ENCODE data around the gene ESPNL.

The ESPNL gene

DNA sequence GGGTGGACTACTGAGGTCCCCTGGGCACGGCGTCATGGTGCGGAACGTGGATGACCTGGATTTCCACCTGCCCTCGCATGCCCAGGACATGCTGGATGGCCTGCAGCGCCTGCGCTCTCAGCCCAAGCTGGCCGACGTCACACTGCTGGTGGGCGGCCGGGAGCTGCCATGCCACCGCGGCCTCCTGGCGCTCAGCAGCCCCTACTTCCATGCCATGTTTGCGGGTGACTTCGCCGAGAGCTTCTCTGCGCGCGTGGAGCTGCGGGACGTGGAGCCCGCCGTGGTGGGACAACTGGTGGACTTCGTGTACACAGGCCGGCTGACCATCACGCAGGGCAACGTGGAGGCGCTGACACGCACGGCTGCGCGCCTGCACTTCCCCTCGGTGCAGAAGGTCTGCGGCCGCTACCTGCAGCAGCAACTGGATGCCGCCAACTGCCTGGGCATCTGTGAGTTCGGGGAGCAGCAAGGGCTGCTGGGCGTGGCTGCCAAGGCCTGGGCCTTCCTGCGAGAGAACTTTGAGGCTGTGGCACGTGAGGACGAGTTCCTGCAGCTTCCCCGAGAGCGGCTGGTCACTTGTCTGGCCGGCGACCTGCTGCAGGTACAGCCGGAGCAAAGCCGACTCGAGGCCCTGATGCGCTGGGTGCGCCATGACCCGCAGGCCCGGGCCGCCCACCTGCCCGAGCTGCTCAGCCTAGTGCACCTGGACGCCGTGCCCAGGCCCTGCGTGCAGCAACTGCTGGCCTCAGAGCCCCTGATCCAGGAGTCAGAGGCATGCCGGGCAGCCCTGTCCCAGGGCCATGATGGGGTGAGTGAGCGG lies 40.8 kb downstream of the ESPNL start:
- DNase-seq (ENCODE audit: low spot score), result no peak

- no peak for DNase-seq (ENCODE audit: low spot score)
Observed at GRCh38 chr2:238141541-238142318, 41.6 kb downstream of the ESPNL start.

GRCh38 chr2:238142382-238143205 lies 42.5 kb downstream of the ESPNL start:
- no peak for DNase-seq (ENCODE audit: low spot score)

GRCh38 chr2:238143239-238143951 lies 43.3 kb downstream of the ESPNL start:
- DNase-seq (ENCODE audit: low spot score), result no peak

- DNase-seq (ENCODE audit: low spot score), result no peak
Observed at GRCh38 chr2:238144262-238144661, 44.1 kb downstream of the ESPNL start.

DNA sequence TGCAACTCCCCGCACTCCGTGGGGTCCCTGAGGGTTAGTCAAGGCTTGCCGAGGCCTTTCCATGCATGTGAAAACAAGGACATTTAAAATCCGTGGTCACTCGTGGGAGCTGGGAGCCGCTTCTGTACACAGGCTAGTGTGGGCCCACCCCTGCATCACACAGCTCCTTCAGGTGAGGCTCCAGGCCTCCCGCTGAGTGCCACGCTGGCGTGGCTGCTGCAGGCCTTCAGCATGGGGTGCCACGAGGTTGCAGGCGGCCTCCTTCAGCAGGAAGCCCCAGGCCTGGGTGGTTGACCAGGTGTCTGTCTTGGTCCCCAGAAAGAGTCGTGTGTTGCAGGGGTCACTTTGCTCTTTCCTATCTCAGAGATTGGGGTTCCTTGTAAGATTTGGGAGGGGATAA lies 44.9 kb downstream of the ESPNL start:
- no peak for DNase-seq (ENCODE audit: low spot score)

GRCh38 chr2:238145851-238146250 lies 45.7 kb downstream of the ESPNL start:
- no peak for DNase-seq (ENCODE audit: low spot score)

DNA sequence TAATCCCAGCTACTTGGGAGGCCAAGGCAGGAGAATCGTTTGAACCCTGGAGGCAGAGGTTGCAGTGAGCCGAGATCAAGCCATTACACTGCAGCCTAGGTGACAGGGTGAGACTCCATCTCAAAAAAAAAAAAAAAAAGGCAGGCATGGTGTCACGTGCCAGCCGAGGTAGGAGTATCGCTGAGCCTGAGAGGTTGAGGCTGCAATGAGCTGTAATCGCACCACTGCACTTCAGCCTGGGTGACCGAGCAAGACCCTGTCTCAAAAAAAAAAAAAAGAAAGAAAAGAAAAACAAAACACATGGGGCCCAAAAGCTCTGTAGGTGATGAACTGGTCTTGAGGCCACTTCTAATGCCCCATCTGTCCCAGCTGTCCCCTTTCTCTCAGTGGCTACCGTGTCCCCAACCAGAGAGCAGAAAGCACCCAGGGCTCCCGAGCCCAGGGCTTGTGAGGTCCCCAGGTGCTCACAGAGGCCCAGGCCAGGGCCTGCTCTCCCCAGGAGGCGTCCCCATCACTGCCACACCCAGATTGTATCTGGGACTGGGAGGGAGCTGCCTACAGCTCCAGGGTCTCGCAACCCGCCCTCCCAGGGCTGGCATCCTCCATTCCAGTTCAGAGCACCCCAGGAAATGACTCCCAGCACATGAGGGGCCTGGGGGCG lies 46.9 kb downstream of the ESPNL start:
- DNase-seq (ENCODE audit: low spot score), result no peak

GRCh38 chr2:238148981-238149380 lies 48.8 kb downstream of the ESPNL start:
- no peak for DNase-seq (ENCODE audit: low spot score)

- no peak for DNase-seq (ENCODE audit: low spot score)
Observed at GRCh38 chr2:238149841-238150572, 49.9 kb downstream of the ESPNL start.

DNA sequence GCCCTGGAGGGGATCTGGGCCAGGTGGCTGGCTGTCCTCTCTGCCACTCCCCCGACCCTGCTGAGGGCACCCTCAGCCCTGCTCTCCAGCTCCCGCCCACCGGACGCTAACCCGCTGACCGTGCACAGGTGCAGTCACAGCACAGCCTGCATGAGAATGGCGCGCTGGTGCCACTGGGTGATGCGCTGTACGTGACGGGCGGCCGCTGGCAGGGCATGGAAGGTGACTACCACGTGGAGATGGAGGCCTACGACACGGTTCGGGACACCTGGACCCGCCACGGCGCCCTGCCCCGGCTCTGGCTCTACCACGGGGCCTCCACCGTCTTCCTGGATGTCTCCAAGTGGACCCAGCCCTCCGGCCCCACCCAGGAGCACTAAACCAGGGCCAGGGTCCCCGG lies 50.5 kb downstream of the ESPNL start:
- DNase-seq (ENCODE audit: low spot score), result no peak

GRCh38 chr2:238151205-238151604 lies 51.1 kb downstream of the ESPNL start:
- no peak for DNase-seq (ENCODE audit: low spot score)

GRCh38 chr2:238151628-238152235 lies 51.6 kb downstream of the ESPNL start:
- DNase-seq (ENCODE audit: low spot score), result no peak

DNA sequence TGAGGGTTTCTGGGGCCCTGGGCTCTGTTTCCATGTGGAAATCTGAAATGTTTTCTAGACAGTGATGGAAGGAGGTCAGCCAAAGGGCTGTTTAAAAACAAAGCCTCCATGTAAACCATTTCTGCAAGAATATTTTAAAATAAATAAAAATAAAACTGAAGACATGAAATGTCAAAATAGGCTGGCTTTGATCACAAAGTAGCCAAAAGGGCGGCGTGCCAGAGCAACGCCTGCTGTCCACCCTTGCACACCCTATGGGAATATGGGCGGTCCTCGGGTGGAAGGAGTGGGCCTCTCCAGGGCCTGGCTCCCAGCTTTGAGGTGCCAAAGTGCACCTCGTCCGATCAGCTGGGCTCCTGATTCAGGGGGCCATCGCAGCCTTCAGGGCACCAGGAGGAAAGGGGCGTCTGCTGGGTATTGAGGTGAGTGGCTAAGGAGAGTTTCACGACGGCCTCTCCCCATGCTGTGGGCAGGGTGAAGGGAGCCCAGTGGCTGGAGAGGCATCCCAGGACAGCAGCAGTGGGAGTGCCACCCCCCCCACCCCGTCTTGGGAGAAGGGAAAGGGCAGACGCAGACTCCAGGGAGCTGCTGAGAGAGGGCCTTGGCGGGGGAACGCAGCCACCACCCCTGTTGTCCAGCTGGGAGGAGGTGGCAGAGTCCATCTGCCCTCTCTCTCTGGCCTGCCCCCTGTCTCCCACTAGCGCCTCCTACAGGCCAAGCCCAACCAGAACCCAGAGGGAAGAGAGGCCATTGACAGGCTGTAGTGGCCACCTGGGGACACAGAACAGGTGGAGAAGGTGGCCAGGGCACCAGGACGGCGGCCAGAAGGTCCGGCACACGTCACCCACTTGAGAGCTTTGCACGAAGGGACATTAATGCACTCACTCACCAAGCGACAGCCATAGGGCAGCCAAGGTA lies 52.9 kb downstream of the ESPNL start:
- DNase-seq (ENCODE audit: low spot score), result no peak

DNA sequence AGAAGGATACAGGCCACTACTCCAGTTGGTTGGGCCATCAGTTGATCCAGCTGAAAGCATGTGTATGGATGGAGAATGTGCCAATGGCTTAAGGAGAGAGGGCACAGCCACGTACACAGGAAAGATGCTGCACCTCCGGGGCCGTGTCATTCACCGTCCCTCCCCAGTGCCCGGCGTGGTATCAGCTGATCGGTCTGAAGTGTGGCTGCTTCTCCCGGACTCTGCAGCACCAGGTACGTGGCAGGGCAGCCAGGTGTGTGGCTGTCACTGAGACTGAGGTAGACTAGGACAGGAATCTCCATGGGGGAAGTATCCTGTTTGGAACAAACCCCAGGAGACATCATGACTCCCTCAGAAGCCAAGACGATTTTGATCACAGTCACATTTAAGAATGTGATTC lies 54.4 kb downstream of the ESPNL start:
- DNase-seq (ENCODE audit: low spot score), result no peak

GRCh38 chr2:238155051-238155760 lies 55.1 kb downstream of the ESPNL start:
- DNase-seq (ENCODE audit: low spot score), result no peak

DNA sequence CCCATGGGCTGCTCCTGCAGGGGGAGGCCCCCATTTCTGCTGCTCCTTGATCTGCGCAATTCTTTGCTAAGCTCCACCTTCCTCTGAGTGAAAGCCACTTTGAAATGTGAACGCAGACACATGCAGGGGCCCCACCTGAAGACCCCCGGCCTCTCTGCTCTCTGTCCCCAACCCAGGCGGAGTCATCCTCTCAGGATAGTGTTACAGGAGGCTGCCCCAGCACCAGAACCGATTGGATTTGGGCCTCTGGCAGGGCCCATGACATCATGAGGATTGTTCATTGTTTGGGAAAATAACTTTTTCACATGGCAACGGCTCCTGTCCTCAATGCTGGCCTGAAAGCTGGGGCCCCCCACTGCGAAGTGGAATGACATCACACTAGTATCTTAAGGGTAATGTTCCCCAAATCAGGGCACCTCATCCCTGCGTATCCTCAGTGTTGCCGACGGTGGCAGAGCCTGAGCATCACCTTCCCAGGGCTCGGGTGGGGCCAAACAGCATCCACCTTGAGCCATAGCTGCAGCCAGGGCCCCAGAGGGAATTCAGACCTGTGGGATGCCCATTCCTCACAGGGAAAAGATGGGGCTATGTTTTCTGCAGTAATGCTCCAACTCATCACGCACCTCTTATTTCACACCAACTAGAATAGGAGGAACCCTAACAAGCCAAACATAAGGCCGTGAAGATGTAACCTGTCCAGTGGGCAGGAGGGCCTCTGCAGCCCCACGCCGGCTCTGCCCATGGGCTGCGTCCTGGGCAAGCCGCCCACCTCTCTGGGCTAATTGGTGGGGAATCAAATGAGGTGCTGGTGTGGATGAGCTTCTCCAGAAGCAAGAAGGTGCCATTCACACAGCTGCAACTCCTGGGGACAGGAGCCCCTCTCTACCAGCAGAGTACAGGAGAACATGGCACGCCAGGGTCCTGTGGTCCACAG lies 55.9 kb downstream of the ESPNL start:
- DNase-seq (ENCODE audit: low spot score), result no peak
